Adrenal gland (tissue), 5 donors: ENCODE data around the gene COPZ2.

Source experiments
- CTCF ChIP-seq, 6 experiments: fragments of 450-650 bp in 4 of 6; fragments of 200-600 bp in 2 of 6; sonication (generic) in 1 of 6; IDR thresholded peaks; 1 replicate in 5 of 6; 2 replicates in 1 of 6; pipeline versions ENCODE4 v1.5.1 to v1.8.0; 2016 to 2021; ENCODE audit warnings: antibody characterized with exemption in 6 of 6, mild to moderate bottlenecking in 2 of 6, moderate library complexity in 1 of 6
- POLR2A ChIP-seq, 2 donors: fragments of 450-650 bp; IDR thresholded peaks; one replicate each; pipeline ENCODE4 v1.6.1; 2017; ENCODE audit warnings: antibody characterized with exemption in 2 of 2, mild to moderate bottlenecking in 2 of 2, moderate library complexity in 1 of 2
- donor health status: DM: no; HTN: no; CAD: no.

DNA sequence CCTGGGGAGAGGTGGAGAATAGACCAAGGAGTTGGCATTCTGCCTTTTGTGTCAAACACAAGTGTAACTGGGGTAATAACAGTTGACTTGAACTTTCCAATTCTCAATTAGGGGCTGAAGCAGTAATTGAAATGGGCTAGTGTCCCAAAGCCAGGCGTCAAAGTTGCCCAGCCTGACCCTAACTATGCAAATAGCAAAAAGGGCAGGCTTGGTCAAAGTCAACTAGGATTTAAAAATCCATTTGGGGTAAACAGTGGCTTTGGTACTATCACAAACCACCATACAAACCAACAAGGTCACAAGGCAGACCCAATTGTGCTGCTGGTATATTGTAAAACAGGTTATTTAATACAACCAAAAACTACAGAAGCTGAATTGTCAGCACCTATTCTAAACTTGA is 28.6 kb upstream of the COPZ2 start:
- TF ChIP-seq CTCF (IDR thresholded peaks at IDR 0.05) (no peak), POLR2A (IDR thresholded peaks at IDR 0.05) (no peak)
